Stimulated activated CD4-positive, alpha-beta T cell treated with anti-CD3 and anti-CD28 coated beads, TNF-alpha, amount 100 ng/mL, for 48 hours (primary cell): Measurements from ENCODE around the gene NAA10.
A peak's percentile ranks its signal among the peaks of the same experiment; 100 is the strongest.

Experiments used
- DNase-seq, 3 donors: peaks; one replicate each; pipeline ENCODE4 v3.0.0-alpha.2; 2020; ENCODE audit warnings: low read depth in 3 of 3

NAA10 gene

DNA sequence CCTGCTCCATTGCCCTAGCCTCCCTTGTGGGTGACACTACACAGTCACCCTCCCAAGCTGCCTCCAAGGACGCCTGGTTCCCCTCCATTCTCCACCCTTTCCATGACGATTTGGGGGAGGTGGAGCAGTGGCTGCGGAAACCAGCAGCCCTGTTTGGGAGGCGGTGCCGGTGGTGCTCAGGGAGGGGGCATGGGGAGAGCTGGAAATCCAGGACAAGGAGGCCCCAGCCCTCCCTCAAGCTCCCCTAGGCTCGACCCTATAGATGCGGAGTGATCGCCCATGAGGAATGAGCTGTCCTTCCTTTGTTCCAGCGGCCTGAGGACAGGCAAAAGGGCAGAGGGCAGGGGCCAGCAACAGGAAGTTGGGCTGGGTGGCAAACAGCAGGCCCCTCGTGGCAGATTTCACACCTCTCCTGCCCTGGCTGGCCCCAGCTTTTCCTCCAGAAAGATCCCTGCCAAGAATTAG lies 13.2 kb upstream of the NAA10 start:
- no peak for DNase-seq

DNA sequence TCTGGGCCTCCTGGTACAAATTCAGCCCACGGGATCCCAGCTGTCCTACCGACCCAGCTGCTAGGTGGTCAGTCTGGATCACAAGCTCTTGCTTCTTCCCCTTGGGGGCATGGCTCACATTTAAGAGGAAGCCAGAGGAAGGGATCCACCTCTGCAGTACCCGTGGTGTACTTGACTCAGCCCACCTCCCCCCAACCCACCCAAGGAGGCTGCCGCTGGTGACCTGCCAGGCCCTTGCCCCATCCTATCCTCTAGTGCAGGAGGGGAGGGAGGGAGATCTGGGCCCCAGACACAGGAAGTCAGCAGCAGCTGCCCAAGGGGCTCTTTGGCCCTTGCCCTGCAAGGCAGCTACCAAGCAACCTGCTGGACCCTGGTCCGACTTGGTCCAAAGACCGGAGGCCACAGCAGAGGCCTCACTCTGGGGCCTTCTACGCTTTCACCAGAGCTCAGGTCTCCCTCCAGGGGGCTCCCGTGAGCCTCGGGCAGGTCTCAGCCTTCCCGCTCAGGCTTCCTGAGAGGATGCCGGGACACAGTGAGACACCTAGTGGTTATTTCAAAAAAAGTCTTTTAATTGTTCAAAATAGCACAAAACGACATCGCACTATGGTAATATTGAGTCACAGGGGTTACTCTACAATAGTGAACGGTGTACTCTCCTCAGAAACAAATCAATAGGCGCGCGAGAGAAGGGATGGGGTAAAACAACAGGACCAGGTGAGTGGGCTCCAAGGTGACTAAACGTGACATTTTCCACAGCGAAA lies 12.4 kb upstream of the NAA10 start:
- peak; percentile 60 to 82 (median 71) for DNase-seq

DNA sequence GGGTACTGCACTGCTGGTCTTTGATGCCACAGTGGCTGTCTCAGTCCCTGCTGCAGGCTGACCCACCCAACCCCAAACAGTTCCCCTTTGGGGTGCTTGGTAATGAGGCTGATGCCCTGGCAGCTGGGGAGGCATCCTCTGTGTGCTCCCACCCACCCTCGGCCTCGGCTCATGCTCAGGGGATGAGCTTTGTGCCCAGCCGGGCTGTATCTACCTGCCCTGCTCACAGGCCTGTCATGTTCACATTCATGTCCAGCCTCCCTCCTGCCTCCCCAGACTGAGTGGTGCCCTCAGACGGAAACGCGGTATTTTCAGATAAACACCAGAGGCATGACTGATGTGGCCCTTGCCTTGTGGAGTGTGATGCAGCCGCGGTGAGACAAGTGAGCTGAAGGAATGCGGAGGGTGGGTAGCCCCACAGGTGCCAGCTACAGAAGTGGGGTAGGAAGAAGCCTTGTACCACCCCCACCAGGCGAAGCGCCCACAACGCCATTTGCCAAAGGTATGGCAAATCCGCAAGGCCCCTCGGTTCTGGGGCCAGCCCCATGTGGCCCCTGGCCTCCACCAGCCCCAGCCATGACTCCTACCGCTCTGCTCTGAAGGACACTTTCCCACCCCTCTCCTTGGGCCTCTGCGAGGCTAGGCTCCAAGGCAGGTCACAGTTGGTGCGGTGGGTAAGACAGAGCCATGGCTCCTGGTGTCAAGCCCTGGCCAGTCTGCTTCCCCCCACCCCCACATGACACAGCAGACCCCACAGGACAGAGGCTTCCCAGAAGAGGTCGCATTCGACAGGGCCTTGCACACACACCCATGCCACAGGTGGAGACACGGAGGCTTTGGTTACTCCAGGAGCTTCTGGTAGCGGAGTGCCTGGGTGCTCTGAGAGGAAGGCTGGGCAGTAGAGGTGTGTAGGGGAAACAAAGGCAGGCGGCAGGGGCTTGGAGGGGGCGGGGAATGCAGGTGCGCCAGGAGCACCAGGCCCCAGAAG lies 11.4 kb upstream of the NAA10 start:
- no peak for DNase-seq

DNA sequence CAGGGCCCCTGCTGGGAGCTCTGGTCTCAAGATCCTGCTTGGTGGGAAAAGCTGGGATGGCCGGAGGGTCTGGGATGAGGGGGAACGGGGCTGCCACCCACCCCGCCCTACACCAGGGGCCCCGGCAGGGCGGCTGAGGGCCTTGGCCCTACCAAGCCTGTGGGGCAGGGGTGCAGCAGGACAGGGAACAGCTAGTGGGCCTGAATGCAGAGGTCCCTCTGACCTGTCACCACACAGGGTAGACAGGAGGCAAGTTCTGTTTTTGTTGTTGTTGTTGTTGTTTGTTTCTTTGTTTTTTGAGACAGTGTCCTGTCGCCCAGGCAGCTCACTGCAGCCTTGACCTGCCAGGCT lies 9.9 kb upstream of the NAA10 start:
- DNase-seq: no peak

DNA sequence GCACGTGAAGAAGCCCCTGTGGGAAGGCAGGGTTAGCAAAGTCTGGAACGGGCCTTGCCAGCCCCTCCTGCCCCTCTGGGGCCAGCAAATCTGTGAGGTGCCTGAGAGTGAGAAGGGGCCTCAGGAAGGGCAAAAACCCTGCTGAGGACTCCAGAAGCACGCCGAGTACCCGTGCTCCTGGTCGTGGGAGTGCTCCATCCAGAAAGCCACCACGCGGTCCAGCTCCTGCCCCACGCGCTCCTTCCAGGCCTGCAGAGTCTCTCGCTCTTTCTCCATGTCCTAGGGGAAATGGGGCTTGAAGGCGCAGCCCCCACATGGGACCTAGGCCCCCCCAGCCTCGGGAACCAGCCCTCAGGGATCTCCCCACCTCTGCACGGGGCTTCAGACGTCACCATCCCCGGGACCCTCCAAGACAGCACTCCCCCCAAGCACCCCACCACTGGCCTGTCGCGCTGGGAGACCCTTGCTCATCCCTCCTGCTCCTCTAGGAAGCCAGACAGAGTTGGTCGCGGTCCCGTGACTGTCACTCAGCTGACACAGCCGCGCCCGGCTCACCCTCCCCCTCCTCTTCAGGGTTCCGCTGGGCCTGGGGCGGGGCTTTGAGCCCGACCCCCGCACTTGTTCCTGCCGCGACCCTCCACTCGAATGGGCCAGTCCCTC lies 9.4 kb upstream of the NAA10 start, which contains the start of gene RENBP:
Gene RENBP, minus strand, starts transcription at position 504 of the 660 bp plus-strand sequence. Its CDS starts 33 bp downstream, at position 471.
- DNase-seq: peak in 1 of 3 donors; percentile 40

DNA sequence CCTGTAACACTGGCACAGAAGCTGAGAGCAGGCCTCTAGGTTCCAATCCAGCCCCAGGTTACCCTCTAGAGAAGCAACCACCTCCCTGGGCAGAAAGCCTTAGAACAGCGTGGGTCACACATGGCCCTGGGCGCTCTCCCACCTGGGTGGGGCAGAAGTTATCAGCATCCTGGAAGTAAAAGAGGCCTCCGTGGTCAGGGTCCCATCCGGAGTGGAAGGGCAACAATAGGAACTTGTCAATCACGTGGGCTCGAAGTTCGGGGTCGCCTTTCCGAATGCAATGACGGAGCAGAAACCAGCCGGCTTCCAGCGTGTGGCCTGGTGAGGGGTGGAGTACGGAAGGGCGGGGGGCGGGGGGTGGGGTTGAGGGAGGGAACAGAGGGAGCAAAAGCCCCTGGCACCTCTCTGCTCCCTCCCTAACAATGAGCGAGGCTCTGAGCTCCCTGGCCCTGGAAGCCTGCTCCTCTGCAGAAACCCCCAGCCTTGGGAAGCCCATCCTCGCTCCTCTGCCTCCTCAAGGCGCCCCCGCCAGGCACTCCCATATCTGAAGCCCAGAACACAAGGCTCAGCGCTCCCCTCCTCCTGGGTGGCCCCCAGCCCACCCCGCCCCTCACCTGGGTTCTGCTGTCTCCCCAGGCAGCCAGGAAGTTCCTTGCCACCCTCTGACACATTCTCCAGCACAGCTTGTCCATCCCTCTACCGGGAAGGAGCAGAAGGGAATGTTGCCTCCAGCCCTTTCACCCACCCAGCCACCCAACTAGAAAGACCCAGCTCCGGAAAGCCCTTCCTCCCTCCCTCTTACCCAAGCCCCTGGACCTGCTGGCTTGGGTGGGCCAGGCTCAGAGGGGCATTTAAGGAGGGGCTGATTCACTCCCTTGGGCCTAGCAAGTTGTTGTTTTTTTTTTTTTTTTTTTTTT lies 6.8 kb upstream of the NAA10 start:
- DNase-seq: no peak

DNA sequence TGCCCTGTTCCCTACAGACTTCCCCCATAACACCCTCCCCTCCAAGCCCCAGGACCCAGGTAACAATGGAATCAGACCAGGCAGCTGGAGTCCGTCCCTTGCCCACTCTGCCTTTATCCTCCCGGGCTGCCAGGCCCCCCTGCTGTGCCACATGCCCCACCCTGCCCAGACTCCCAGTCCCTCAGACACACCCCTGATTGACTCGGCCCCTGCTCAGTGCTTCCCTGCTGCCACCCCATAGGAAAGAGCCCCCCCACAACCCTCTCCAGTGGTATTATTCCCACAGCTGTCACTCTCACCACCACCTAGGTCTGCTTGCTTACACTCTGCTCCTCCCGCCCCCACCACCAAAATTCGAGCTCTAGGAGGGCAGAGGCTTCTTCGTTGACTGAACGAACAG lies 4.7 kb upstream of the NAA10 start:
- DNase-seq: no peak

DNA sequence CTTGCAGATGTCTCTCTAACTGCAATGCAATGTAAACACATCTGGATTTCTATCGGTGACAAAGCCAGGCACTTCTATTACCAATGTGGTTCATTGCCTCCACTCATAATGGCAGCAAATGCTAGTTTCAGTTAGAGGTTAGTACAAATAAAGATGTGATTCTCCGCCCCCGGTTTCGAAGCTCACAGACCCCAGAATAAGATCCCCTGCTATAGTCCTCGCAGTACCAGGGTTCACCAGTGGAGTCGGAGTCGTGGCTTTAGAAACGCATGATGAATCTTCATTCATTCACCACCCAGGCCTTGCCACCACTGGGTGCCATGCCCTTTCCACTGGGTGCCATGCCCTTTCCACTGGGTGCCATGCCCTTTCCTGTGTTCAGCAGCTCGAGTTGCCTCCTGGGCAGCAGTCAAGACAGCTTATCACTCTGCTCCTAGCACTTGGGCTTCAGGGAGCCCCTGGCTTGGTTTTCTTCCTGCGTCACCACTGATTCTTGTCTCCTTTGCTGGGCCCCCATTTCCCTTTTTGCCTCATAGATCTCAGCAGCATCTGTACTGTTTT lies 3.5 kb upstream of the NAA10 start:
- no peak for DNase-seq

DNA sequence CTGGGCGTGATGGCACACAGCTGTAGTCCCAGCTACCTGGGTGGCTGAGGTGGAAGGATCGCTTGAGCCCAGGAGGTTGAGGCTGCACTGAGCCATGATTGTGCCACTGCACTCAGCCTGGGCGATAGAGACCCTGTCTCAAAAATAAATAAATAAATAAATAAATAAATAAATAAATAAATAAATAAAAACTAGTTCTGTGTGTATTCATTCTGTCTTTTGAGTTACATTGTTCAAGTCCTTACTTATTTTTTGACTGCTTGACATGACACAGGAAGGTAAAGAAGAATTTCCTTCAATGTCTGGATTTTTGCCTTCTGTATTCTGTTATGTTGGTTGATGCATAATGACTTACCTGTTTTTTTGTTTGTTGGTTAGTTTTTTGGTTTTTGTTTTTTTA lies 2.2 kb upstream of the NAA10 start:
- no peak for DNase-seq

DNA sequence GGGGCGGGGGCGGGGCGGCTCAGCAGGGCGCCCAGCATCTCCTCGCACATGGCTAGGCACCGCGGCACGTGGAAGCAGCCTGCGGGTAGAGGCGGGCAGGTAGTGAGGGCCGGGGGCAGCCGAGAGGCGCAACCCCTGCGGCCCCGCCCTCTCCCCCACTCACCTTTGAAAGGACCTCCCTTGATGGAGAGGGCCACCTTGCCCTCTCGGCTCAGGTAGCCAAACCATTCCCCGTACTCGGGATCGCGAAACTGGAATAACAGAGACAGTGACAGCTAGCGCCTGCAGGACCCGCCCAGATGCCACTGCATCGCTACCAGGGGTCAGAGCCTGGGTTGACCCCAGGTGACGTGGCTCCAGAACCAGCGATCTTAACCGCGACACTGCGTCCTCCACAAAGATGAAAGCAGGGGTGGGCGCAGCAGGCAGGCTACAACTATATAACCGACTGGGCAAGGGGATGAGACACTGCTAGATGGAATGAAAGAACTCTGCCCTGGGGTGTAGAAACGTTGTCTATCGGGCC lies 552 bp upstream of the NAA10 start:
- DNase-seq: no peak

DNA sequence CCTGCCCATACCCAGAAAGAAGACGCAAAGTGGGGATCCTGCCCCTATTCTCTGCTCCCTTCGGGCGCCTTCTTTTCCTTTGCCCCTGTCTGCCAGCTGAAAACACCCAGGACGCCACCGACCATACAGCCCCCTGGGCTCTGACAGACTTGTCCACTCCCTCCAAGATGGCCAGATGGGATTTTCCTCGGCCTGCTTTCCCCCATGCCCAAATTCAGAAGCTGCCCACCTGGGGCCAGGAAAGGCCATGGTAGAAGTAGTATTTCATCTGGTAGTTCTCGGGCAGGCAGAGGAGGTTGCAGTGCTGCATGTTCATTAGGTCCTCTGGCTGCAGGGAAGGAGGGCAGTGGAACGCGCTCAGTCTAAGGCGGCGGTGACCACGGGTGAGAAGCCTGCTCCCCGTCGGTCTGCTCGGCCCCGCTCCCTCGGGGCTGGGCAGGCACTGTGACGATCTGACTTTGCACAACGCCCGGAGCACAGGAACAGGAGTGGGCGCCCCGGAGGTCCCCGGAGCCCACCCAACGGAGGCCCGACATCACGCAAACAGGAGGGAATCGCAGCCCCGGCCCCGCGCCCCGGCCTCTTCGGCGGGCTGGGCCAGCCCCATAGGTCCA lies 582 bp downstream of the NAA10 start:
- DNase-seq: no peak

DNA sequence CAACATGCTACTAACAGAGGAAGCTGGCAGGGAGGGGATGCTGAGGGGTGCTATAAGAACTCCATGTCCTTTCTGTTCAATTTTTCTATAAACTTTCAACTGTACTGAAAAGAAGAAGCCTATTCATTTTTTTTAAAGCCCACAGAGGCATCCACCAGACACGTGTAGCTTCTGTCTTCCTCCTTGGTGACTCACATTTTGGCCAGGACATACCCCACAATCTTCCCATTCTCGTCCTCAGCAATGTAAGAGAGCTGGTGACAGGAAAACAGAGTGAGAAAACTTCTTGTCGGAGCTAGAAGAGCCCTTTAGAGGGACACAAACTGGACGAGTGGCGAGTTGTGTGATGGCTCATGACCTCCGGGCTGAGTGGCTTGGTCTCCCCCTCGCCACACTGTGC lies 1.1 kb downstream of the NAA10 start:
- DNase-seq: no peak

DNA sequence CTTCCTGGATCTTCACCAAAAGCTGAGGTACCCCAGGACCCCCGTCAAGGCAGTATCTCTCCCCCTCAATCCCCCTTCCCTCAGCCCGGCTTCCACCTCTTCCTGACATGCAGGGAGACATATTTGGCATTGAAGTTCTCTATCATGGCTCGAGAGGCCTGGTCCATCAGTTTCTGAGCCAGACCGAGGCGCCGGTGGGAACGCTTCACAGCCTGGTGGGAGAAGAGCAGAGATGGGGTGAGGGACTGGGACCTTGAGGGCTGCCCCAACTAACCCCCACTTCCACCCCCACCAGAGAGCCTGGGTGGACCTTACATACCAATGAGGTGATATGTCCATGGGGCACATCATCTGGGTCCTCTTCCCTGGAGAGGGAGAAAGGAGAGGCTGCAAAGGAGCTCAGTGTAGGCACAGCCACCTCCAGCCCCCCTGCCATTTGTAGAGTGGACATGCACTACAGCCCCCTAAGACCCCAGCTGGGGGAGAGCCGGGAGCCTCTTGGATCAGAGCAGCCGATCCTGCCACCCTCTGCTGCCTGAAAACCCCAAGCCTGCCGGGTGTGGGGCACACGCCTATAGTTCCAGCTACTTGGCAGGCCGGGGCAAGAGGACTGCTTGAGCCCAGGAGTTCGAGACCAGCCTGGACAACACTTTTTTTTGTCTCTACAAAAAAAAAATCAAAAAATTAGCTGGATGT lies 2.5 kb downstream of the NAA10 start:
- no peak for DNase-seq

DNA sequence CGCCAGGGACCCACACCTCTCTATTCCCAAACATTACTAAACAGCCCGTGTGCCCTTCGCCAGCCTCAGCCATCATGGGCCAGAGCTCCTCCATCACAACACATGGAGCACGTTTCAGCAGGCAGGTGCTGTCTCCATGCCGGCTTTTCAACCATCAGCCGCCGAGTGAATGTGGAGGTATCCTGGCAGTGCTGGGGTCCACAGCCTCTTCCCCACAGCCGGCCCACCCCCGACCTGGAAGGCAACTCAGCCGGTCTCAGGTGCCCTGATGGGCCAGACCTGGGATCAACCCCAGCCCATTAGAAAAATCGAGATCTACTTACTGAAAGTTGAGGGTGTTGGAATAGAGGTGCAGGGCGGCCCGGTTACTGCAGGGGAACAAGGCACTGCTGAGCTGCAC lies 3.1 kb downstream of the NAA10 start:
- no peak for DNase-seq

DNA sequence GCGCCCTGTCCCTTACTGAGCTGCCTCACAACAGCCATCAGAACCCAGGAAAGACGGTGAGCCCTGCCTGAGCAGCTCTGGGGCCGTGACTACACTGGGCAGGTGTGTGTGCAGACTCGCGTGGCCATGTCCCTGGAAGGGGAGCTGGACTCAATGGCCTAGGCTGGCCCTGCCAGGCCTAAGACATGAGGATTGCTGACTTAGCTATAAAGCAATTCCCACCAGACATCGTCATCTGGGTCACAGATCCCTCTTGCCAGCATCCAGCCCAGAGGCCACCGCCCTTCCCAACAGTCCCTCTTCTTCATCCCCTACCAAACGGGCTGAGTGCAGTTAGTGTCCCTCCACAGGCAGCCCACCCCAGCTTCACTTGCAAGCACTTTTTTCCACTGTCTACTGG lies 3.7 kb downstream of the NAA10 start:
- no peak for DNase-seq

DNA sequence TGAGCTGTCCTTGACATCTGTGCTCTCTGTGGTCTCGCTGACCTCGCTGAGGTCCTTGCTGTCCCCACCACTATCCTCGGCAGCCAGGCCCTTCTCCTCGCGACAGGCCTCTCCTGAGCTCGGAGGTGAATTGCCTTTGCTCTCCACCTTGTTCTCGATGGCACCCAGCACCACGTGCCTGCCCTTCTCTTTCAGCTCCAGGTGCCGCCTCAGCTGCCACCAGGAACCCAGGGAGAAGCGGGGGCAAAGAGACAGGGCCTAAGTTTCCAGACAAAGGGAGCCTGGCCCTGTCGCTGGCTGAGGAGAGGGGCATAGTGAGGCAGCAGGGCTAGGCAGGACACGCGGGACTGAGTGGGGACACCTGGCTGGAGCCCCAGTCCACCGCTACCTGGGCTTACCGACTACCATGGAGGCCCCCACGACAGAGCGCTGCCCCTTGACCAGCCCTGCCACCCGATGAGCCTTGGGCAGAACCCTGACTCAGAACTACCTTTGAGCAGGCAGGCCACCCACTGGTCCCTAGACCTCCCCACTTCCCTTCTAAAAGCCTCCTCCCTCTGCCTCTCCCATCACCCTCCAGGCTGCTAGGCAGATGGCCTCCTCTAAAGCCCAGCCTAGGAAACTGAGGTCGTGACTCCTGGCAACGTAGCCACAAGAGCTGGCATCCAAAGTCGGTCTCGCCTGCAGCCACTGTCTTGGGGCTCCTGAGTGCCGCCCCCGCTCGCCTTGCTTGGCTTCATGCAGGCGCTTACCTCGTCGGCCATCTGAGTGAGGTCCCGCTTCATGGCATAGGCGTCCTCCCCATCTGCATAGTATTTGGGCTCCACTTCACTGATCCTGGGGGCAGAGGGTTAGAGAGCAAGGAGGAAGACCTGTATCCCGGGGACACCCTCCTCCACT lies 4.6 kb downstream of the NAA10 start:
- no peak for DNase-seq

DNA sequence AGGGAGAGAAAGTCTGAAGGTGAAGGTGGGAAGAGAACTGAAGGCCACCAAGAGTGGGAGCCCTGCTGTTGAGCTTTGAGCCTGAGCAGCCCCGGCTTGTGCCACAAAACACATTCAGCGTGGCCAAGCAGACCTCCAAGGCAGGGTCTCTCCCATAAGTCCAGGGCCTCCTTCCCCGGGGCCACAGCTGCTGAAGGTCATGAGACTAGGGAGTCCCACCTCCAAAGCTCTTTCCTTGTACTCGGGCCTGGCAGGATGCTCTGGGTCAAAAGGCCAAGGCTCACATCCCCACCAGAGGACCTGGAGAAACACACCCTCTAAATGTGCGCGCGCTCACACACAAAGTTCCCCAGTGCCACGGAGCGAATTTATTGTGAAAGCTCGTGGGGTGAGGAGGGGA lies 5.3 kb downstream of the NAA10 start:
- DNase-seq: no peak

DNA sequence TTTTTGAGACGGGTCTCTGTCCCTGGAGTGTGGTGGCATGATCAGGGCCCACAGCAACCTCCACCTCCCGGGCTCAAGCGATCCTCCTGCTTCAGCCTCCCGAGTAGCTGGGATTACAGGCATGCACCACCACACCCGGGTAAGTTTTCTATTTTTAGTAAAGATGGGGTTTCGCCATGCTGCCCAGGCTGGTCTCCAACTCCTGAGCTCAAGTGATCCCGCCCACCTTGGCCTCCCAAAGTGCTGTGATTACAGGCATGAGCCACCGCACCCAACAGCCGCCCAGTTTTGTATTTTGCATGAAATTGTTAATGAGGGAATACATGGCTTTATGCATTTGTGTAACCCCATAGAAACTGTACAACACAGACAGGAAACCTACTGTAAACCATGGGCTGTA lies 6.0 kb downstream of the NAA10 start:
- DNase-seq: no peak
